GM19397 (cell line): Measurements from ENCODE around the gene MGAT3.

Source experiments
- ATAC-seq: cut with Tn5 transposase; IDR thresholded peaks from one replicate; pipeline ENCODE4 v1.9.1; 2021; ENCODE audit warnings: mild to moderate bottlenecking, moderate library complexity; ENCODE audit not compliant: unreplicated experiment

The MGAT3 gene

DNA sequence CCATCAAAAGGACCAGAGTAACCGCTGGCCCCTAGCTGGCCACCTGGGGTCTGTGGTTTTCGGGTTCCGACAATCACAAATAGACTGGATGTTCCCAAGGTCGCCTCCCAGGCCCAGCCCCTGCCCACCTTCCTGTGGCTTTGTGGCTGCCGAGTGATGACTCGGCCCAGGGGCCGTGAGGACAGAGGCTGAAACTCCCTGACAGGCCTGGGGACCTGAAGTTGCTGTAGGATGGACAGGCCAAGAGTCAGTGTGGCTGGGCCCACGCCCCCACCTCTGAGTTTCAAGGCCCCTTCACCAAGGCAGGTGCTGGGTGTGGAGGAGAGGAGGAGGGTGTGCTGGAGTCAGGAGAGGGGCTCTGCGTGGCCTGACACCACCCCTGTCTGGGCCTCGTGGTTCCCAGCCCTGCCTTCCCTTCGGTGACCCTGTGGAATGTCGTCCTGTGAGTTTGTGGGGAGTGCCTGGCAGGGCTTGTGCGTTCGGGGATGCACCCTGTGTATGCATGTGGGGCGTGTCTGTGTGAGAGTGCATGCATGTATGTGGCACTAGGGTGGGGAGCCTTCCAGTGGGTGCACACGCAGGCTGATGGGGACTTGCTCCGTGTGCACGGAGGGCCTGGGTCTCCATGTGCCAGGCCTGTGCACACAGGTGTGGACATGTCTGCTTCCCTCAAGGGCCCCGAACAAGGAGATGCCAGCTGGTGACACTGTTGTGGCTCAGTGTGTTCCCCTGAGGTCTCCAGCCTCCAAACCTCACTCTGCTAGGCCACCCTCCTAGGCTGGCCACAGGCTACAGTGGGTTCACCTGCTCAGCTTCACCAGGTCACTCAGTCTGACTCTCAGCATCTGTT lies 8.4 kb upstream of the MGAT3 start:
- no peak for ATAC-seq

GRCh38 chr22:39449708-39450107 lies 7.1 kb upstream of the MGAT3 start:
- no peak for ATAC-seq

- no peak for ATAC-seq
Observed at GRCh38 chr22:39450258-39450955, 6.4 kb upstream of the MGAT3 start.

- ATAC-seq = no peak
Observed at GRCh38 chr22:39452740-39453040, 4.1 kb upstream of the MGAT3 start.

DNA sequence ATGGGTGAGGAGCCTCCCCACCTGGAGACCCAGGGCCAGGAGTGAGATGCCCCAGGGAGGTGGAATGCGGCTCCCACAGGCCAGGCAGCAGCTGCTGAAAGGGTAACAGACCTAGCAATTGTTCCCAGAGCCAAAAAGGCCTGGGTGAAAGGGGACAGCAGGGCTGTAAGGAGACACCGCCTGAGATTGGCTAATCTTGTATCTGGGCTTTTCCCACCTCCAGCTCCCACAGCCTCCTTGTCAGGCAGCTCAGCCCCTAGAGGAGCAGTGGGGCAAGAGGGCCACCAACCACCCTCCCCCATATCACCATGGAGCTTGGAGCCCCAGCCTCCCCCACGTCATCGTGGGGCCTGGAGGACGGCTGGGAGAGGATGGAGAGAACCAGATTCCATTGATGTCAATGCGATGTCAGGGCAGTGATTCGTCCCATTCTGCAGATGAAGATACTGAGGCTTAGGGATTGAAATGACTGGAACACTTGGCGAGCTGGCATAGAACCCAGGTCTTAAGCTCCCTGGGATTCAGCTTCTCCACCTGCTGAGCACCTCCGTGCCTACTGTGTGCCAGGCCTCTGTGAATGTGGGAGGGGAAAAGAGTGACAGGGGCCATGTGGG lies 2.9 kb upstream of the MGAT3 start:
- ATAC-seq = no peak

- no peak for ATAC-seq
Observed at GRCh38 chr22:39454385-39454871, 2.4 kb upstream of the MGAT3 start.

DNA sequence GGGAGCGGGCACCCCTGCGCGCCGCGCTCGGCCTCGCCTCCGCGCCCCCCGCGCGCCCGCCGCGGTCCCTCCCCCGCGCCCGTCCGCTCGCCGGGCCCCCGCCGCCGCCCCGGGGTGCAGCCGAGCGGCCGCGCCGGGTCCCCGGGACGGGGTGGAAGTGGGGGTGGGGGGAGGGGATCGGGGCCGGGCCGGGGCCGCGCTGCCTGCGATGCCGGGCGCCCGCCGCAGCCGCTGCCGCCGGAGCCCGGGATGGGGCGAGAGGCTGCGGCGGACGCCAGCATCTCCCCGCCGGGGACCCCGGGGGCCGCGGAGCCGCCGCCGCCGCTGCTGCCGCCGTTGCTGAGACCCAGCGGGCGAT lies 365 bp downstream of the MGAT3 start:
- no peak for ATAC-seq

- no peak for ATAC-seq
Observed at GRCh38 chr22:39457556-39458443, 988 bp downstream of the MGAT3 start.

- no peak for ATAC-seq
Observed at GRCh38 chr22:39458444-39459083, 1.8 kb downstream of the MGAT3 start.

DNA sequence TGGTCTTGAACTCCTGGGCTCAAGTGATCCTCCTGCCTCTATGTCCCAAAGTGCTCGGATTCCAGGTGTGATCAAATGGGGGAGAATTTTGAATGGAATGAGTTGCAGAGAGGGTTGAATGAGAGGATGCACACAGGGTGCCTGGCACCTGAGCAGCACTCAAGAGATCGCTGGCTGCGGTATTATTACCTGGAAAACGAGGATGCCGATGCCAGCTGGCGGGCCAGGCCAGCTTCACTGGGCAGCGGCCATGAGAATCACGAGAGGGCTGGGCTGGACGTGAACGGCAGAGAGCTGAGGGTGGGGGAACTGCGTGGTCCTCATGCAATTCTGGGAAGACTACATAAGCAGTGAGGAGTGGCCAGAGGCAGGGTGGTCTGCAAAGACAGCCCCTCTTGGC lies 2.9 kb downstream of the MGAT3 start:
- no peak for ATAC-seq

DNA sequence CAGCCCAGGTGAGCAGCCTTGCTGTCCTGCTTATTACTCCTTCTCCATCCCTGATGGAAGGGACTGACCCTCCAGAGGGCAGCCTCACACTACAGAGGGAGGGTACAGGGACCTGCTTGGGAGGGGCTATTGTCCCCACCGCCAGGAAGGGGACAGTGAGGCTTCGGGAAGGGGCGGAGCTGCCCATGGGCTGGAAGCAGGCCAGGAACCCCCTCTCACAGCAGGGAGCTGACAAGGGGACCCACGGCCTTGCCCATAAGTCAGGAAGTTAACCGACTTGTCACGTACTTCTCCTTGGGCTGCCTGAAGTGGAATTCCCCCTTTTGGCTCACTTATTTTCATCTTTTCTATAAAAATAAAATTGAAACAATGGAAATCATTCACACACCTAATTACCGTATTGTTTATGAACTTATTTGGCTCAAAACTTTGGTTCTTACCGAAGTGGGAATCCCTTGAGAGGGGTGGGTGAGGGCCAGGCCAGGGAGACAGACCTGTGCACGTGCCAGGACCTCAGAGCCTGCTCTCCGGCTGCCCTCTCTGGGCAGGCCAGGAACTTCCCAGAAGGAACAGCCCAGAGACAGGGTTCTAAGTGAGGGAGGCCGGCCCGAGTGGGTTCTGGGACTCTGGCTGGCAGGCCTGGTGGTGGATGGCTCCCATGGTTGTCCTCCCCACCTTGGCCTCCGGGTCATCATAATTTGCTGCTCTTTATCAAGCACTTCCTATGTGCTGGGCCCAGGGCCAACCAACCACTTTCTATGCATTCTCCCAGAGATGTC lies 5.8 kb downstream of the MGAT3 start:
- ATAC-seq = no peak

GRCh38 chr22:39463277-39463676 lies 6.5 kb downstream of the MGAT3 start:
- no peak for ATAC-seq

GRCh38 chr22:39463931-39464390 lies 7.1 kb downstream of the MGAT3 start:
- ATAC-seq = no peak

- no peak for ATAC-seq
Observed at GRCh38 chr22:39466228-39467006, 9.6 kb downstream of the MGAT3 start.

GRCh38 chr22:39467390-39467895 lies 10.6 kb downstream of the MGAT3 start:
- ATAC-seq = no peak

GRCh38 chr22:39468487-39469325 lies 11.9 kb downstream of the MGAT3 start:
- no peak for ATAC-seq

GRCh38 chr22:39469326-39469680 lies 12.5 kb downstream of the MGAT3 start:
- ATAC-seq = no peak
